GM21619 (cell line): ENCODE data around the gene TM7SF3.
"Not testable (repeated sequence)": the region's sequence is repeated elsewhere in the genome, so short reads cannot be mapped to it uniquely, and the experiment has no call there.

Source experiments
- ATAC-seq: cut with Tn5 transposase; IDR thresholded peaks from one replicate; pipeline ENCODE4 v1.9.1; 2021; ENCODE audit not compliant: unreplicated experiment

TM7SF3 gene

DNA sequence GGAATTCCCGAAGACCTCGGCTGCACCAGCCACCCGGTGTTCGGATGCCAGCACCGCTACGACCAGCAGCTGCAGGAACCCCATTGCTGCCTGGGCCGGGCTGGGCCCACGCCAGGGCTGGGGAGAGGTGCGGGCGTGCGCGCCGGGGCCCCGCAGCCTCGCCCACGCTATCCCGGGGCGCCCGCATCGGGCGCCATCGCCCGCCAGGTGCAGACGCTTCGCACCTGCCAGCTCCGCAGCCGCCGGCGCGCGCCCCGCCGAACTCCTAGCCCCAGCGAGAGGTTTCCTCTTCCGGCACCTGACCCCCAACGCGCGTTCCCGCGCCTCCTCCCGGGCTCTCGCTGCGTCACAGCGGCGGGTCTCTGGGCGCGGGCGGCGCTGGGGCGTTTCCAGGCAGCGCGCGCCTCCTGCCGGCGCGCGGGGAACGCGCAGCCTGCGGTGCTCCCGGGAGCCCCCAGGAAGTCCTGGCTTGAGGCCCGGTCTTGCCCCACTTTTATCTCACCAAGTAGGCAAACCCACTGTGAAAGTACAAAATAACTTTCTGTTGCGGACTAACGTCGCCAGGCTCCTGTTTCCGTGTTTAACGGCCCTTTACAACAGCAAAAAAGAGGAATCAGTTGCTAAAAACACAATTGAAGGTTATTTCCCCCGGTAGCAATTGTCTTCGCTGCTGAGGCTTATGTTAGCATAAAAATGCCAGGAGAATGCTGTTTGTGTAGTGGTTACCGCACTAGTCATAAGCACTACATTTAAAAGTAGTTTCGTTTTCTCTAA lies at the start of gene TM7SF3:
Gene TM7SF3, minus strand, starts transcription at position 300 of the 774 bp plus-strand sequence. Its CDS starts 216 bp downstream, at position 84.
- ATAC-seq = peak; percentile 84

- ATAC-seq = no peak
Observed at GRCh38 chr12:27063250-27063851, 49.2 kb upstream of the TM7SF3 start.

DNA sequence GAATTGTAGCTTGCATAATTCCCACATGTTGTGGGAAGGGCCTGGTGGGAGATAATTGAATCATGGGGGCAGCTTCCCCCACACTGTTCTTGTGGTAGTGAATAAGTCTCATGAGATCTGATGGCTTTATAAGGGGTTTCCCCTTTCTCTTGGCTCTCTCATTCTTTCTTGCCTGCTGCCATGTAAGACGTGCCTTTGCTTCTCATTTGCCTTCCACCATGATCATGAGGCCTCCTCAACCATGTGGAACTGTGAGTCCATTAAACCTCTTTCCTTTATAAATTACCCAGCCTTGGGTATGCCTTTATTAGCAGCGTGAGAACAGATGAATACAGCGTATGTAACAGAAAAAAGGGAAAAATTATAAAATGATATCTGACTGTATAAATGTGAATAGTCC lies 47.1 kb upstream of the TM7SF3 start:
- ATAC-seq = no peak

GRCh38 chr12:27060740-27061139 lies 46.6 kb upstream of the TM7SF3 start:
- no peak for ATAC-seq

DNA sequence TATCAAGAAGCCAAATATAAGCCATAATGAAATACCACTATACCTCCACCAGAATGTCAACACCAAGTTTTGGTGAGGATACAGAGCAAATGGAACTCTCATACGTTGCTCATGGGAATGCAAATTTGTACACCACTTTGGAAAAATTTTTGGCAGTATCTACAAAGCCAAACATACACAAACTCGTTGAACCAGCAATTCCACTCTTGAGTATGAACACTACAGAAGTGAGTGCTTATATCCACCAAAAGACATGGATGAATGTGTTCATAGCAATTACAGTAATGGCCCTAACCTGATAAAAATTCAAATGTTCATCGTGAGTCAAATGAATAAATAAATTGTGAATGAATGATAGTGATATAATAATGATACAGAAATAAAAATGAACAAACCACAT lies 43.4 kb upstream of the TM7SF3 start:
- no peak for ATAC-seq

- no peak for ATAC-seq
Observed at GRCh38 chr12:27055966-27056365, 41.8 kb upstream of the TM7SF3 start.

DNA sequence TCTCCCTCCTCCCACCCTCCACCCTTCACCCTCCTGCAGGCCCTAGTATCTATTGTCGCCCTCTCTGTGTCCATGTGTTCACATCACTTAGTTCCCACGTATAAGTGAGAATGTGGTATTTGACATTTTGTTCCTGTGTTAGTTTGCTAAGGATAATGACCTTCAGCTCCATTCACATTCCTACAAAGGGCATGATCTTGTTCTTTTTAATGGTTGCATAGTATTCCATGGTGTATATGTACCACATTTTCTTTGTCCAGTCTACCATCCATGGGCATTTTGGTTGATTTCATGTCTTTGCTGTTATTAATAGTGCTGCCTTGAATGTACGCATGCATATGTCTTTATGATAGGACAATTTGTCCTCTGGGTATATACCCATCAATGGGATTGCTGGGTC lies 38.6 kb upstream of the TM7SF3 start:
- ATAC-seq = no peak

GRCh38 chr12:27052176-27052575 lies 38.0 kb upstream of the TM7SF3 start:
- no peak for ATAC-seq

- ATAC-seq = no peak
Observed at GRCh38 chr12:27048822-27049752, 34.9 kb upstream of the TM7SF3 start.

- not testable (repeated sequence) for ATAC-seq
Observed at GRCh38 chr12:27042018-27042417, 27.8 kb upstream of the TM7SF3 start.

GRCh38 chr12:27040637-27041036 lies 26.5 kb upstream of the TM7SF3 start:
- ATAC-seq = not testable (repeated sequence)

GRCh38 chr12:27034607-27035293 lies 20.6 kb upstream of the TM7SF3 start:
- ATAC-seq = no peak

- no peak for ATAC-seq
Observed at GRCh38 chr12:27032679-27033078, 18.5 kb upstream of the TM7SF3 start.

DNA sequence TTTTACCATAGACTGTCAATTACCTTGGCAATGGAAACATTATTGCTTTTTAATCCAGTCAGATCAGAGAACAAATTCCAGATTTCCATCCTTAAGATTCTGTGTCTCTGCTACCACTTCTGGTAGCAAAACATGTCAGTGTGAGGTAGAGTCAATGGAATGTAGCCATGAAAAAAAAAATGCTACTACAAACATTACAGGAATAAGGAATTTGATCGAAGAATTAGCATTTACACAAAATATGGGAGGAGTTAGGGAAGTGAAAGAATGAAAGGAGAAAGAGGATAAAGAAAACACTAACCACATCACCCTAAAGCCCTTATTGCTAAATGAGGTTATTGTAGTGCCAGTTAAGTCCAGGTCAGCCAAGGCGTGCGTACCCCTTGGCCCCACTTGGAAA lies 17.3 kb upstream of the TM7SF3 start:
- ATAC-seq = no peak

DNA sequence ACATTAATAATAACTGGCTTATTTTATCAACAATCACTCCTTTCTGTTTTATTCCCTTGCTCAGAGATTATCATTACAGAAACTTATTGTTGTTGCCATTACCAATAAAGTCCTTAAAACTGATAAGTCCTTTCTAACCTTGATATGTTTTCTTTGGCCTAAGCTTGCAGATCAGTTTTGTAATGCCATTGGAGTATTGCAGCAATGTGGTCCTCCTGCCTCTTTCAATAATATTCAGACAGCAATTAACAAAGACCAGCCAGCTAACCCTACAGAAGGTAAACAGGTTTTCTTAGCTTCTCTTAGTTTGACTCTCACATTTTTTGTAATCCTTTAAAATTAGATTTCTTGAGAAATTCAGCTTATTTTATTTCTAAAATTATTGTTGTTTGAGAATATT lies 12.1 kb upstream of the TM7SF3 start:
- no peak for ATAC-seq

DNA sequence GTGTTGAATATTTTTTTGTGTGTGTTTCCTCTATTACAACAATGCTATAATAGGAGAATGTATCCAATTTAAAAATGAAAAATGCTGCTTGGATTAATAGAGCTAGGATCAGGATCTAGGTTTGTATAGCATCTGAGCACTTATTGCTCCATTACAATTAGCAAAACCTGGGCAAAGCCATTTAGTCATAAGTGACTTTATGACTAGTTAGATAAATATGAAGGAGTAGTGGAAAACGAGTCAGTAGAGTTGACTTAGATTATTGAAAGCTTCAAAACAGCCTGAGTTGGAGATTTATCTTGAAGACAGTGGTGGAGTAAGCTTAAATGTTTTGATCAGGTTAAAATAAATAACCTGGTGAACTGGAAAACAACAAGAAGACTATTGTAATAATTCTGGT lies 10.9 kb upstream of the TM7SF3 start:
- ATAC-seq = no peak

GRCh38 chr12:27024291-27024690 lies 10.1 kb upstream of the TM7SF3 start:
- no peak for ATAC-seq

DNA sequence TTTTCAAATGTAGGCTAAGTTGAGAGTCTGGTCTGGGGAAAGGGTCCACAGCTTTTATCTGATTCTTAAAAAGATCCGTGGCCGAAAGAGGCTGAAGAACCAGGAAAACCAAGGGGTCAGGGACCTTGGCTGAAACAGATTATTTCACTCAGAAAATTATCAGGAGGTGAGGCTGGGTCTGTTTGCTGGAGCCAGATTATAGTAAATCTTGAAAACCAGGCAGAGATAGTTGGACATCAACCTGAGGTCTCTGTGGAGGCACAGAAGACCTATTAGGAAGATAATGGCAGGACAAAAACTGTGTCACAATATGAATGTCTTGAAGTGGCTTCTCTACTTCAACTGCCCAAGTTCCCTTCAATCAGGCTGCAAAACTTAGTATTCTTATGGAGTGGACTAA lies 6.6 kb upstream of the TM7SF3 start:
- ATAC-seq = no peak

DNA sequence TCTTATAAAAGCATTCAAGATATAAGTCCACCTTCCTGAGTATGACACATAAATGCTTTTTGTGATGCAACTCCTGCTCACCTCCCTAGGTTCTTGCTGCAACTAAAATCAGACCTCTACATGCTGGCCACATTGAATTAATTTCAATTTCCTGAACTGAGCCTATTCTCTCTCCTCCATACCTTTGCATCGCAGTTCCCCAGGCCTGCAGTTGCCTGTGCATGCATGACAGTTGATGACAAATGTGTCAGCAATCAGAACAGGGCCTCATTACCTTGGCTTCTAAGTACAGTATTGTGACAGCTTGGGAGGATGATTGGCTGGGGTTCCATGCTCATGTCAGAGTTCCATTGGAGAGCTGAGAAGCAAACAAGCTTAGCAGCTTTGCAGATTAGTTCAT lies 3.9 kb upstream of the TM7SF3 start:
- no peak for ATAC-seq

DNA sequence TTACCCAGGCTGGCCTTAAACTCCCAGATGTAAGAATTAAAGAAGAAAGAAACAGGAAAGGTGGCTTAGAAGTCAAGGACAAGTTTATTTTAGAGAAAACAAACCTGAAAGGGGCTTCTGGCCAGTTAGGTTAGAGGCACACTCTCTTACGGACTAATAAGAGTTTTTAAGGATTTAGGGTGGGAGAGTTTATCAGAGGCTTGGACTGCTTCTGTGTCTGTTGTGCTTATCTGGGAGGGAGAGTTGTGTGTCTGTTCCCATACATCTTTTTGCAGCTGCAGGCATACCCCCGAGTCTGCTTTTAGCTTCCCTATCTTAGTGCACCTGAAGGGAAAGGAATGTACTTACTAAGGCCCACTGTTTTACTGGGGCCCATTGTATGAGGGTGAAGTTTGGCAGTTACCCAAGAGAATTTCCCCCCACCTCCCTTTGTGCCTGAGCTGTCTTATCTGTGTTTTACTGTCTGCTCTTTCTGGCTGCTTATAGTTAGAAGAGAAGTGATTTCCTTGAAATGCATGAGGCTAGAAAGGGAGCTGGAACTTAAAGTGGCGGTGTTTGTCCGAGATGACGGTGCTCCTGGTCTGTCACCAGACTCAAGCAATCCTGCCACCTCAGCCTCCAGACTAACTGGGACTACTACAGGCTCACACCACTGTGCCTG lies 3.1 kb upstream of the TM7SF3 start:
- ATAC-seq = not testable (repeated sequence)

DNA sequence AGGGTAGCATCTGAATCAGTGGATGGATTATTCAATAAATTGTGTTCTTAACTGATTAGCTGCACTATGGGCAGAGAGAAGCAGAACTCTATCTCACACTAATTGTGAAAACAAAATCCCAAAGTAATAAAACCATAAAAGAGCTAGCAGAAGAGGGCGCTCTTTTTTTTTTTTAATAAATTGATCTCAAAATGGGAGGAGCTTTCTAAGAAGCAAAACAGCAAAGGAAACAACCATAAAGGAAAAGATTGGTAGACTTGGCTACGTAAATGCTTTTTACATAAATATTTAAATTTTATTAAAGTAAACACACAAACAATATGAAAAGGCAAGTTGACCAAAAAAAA lies 1.5 kb upstream of the TM7SF3 start:
- ATAC-seq = no peak
